Activated naive CD4-positive, alpha-beta T cell treated with anti-CD3 and anti-CD28 coated beads, Interleukin-2, amount 10 ng/mL, durations not matched to agents 7 days and 5 days (primary cell): Measurements from ENCODE around the gene MRAP2.
"Not testable (repeated sequence)": the region's sequence is repeated elsewhere in the genome, so short reads cannot be mapped to it uniquely, and the experiment has no call there.

Source experiments
- CTCF ChIA-PET: fragments of 350-600 bp; sonication (Branson Sonifier 250); formaldehyde crosslinking; loops from one replicate; lab custom pipeline; 2021; ENCODE audit warnings: antibody characterized with exemption; lab: Charles Lee
- DNase-seq: peaks from one replicate; pipeline ENCODE4 v3.0.0-alpha.2; 2020
- H3K27ac Mint-ChIP-seq: one replicate; pipeline ENCODE4 v1.8.0; 2021; ENCODE audit warnings: mild to moderate bottlenecking, moderate library complexity, mixed read lengths
- H3K27me3 Mint-ChIP-seq: one replicate; pipeline ENCODE4 v1.8.0; 2021; ENCODE audit warnings: mild to moderate bottlenecking, mixed read lengths
- H3K36me3 Mint-ChIP-seq: one replicate; pipeline ENCODE4 v1.8.0; 2021; ENCODE audit warnings: mixed read lengths
- H3K4me1 Mint-ChIP-seq: one replicate; pipeline ENCODE4 v1.8.0; 2021; ENCODE audit warnings: mixed read lengths
- H3K4me3 Mint-ChIP-seq: one replicate; pipeline ENCODE4 v1.8.0; 2021; ENCODE audit warnings: mild to moderate bottlenecking, moderate library complexity, mixed read lengths
- H3K9me3 Mint-ChIP-seq: one replicate; pipeline ENCODE4 v1.8.0; 2021; ENCODE audit warnings: mixed read lengths

The MRAP2 gene

DNA sequence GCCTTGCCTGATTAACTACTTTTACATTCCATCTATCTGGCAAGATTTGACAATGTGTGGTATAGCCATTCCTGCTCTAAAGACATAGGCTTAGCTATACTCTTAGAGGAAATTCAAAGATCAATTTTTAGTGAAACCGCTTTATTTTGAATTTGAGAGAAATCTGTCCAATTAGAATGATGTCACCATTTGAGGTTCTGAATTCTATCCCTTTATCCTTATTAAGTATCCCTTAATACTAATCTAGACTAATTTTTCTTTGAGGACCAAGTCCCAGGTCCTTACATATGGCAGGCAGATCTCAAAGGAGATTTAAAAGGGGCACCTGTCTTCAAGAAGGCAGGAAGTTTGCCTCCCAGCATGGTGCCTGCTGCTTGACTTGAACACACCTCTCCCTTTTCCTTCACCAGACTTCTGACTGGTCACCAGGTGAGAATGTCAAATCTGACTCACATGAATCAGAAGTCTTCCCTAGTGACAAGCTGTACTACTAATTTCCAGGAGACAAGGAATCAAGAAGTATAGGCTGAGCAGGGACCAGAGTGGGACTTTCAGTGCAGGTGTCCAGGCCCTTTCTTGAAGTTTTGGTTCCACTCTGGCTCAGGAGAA lies 15.0 kb upstream of the MRAP2 start:
- no peak for DNase-seq
- H3K9me3 Mint-ChIP-seq = no peaks in the 10 kb centered on the region
- no peak overlapping the region for H3K27ac Mint-ChIP-seq
- no peaks in the 10 kb centered on the region for H3K36me3 Mint-ChIP-seq
- H3K27me3 Mint-ChIP-seq = no peaks in the 10 kb centered on the region
- CTCF ChIA-PET = no interaction called here
- H3K4me1 Mint-ChIP-seq = no peaks in the 10 kb centered on the region
- H3K4me3 Mint-ChIP-seq = no peak overlapping the region

DNA sequence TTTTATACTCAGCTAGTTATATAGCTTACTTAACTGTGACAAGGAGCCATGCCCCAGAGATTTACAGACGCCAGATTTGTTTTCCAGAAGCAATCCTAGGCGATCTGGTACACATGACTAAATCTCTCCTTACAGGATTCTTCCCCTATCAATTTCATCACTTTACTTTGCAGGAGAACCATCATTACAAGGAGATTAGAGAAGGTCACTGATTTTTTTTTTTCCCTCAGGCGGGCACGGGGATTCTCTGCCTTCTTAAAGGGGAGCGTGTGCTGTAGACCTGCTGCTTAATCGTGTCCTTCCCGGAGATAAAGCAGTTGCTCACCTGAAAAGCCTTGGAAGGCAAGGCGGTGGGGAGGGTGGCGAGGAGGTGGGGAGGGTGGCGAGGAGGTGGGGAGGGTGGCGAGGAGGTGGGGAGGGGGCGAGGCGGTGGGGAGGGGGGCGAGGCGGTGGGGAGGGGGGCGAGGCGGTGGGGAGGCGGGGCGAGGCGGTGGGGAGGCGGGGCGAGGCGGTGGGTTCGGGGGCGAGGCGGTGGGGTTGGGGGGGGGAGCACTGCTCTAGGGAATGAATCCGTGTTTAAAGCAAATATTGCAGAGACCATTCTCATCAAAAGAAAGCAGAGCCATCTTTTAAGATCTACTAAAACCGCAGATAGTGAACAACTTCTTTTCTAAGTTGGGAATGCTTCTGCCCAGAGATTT lies 14.3 kb upstream of the MRAP2 start:
- H3K36me3 Mint-ChIP-seq = no peaks in the 10 kb centered on the region
- H3K27me3 Mint-ChIP-seq = no peaks in the 10 kb centered on the region
- DNase-seq = no peak
- H3K4me3 Mint-ChIP-seq = no peak overlapping the region
- H3K27ac Mint-ChIP-seq = no peak overlapping the region
- H3K9me3 Mint-ChIP-seq = no peaks in the 10 kb centered on the region
- CTCF ChIA-PET = no interaction called here
- H3K4me1 Mint-ChIP-seq = no peaks in the 10 kb centered on the region

DNA sequence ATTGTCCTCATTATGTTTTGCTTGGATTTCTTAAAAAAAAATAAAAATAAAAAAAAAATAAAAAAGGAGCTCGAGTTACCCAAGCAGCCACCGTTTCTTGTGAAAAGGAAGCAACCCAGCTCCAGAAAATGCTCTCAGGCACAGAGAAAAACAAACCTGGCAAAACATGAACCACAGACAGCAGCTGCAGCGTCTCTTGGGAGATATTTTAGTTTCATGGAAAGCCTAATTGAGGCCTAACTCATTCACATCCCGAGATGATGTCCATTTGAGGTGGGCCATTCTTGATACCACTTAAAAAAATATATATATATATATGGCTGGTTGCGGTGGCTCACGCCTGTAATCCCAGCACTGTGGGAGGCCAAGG lies 13.7 kb upstream of the MRAP2 start:
- no peak overlapping the region for H3K4me3 Mint-ChIP-seq
- H3K9me3 Mint-ChIP-seq = no peaks in the 10 kb centered on the region
- no peak overlapping the region for H3K27ac Mint-ChIP-seq
- CTCF ChIA-PET = no interaction called here
- no peaks in the 10 kb centered on the region for H3K27me3 Mint-ChIP-seq
- no peaks in the 10 kb centered on the region for H3K36me3 Mint-ChIP-seq
- no peak for DNase-seq
- H3K4me1 Mint-ChIP-seq = no peaks in the 10 kb centered on the region

DNA sequence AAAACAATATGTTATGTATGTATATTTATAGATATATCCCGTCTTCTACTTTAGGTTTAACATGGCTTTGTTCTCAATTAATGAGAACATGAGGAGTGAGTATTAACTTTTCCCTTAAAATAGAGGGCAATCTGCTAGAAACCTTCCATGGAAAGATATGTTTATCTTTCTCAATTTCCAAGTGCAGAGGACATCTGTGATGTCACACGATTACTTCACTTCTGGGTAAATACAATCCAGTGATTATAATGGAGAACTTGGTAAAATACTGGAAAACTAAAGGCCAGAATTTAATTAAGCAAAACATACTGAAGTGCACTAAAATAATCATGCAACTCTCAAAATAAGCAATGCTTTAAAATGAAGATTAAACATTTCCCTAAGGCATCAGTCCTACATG lies 11.9 kb upstream of the MRAP2 start:
- H3K4me3 Mint-ChIP-seq = no peak overlapping the region
- no peaks in the 10 kb centered on the region for H3K4me1 Mint-ChIP-seq
- no peak overlapping the region for H3K27ac Mint-ChIP-seq
- H3K9me3 Mint-ChIP-seq = no peaks in the 10 kb centered on the region
- CTCF ChIA-PET = no interaction called here
- H3K36me3 Mint-ChIP-seq = no peaks in the 10 kb centered on the region
- no peak for DNase-seq
- no peaks in the 10 kb centered on the region for H3K27me3 Mint-ChIP-seq

DNA sequence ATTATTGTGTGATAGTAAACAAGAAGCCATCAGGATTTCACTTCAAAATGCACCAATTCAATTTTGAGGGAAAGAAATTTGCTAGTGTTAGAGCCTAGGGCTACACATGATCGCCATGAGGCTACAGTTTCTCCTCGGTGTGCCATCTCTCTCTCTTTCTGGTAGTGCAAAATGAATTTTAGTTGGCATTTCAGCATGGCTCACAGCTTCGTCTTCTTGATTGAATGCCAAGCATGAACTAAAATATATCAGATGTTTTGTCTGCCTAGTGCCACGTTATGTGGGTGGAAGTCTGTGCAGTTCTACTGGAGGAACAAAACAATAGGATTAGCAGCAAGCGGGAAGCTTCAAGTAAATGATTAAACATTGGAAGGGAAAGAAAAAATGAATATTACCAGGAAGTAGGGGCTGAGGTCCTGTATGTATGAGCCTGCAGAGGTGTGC lies 6.8 kb upstream of the MRAP2 start:
- CTCF ChIA-PET = no interaction called here
- H3K9me3 Mint-ChIP-seq = no peaks in the 10 kb centered on the region
- H3K4me3 Mint-ChIP-seq = no peak overlapping the region
- H3K36me3 Mint-ChIP-seq = no peaks in the 10 kb centered on the region
- H3K4me1 Mint-ChIP-seq = no peaks in the 10 kb centered on the region
- no peak overlapping the region for H3K27ac Mint-ChIP-seq
- peaks cover 7% of the 10 kb centered on the region for H3K27me3 Mint-ChIP-seq
- no peak for DNase-seq

DNA sequence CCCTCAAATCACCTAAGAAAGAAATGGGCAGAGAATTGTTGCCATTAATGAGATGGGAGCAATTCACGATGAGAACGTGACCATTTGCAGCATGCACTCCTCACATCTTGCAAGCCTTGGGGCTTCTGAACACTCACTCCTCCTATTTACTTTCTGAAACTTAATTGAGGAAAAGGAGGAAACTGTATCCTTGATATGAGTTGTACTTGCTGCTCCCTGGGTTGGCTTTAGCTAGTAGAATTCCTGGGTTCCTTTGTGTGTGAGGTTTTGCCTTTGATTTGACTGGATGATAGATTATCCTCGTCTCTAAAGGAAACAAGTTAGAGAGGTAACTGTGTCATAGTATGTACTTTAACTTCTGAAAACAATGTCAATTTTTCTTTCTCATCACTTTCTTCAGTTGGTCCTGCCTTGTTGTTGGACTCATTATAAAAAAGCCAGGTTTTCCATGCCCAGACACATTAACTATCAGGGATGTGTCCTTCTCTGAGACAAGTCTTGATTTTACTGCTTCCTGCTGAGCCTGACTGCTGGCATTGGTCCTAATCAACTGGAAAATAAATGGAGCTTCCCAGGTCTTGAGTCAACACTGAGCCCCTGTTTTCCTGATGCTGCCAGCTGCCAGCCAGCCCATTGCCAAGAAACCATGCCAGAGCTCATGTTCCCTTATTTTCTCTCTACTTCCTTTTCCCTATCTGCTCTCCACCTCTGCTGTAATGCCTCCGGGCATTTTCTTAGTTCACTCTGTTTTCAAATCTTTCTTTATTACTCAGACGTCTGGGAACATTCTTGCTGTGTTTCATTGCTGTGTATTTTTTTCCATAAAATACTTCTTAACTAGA lies 6.0 kb upstream of the MRAP2 start:
- Mint-ChIP-seq H3K36me3 (no peaks in the 10 kb centered on the region), H3K4me1 (no peaks in the 10 kb centered on the region), H3K27ac (no peak overlapping the region), H3K27me3 (peaks cover 15% of the 10 kb centered on the region), H3K9me3 (no peaks in the 10 kb centered on the region), H3K4me3 (no peak overlapping the region)
- CTCF ChIA-PET = no interaction called here
- DNase-seq = no peak

DNA sequence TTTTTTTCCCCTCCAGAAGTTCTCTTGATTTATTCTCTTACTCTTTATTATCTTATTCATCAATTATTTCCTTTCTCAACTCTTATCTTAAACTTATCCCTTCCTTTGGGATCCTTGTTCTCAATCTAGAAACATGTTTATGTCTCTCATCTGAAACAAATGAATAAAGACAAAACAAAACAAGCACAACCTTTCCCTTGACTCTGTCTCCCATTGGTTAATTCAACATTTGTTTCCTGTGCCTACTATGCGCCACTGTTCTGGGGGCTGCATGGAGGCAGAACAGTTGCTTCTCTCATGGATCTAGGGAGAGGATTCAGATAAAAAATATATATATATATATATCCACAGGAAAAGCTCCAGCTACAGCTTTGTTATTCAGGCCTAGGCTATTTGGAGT lies 5.2 kb upstream of the MRAP2 start:
- H3K9me3 Mint-ChIP-seq = no peaks in the 10 kb centered on the region
- no peaks in the 10 kb centered on the region for H3K4me1 Mint-ChIP-seq
- H3K27ac Mint-ChIP-seq = no peak overlapping the region
- peaks cover 23% of the 10 kb centered on the region for H3K27me3 Mint-ChIP-seq
- CTCF ChIA-PET = no interaction called here
- no peak for DNase-seq
- H3K4me3 Mint-ChIP-seq = no peak overlapping the region
- no peaks in the 10 kb centered on the region for H3K36me3 Mint-ChIP-seq

DNA sequence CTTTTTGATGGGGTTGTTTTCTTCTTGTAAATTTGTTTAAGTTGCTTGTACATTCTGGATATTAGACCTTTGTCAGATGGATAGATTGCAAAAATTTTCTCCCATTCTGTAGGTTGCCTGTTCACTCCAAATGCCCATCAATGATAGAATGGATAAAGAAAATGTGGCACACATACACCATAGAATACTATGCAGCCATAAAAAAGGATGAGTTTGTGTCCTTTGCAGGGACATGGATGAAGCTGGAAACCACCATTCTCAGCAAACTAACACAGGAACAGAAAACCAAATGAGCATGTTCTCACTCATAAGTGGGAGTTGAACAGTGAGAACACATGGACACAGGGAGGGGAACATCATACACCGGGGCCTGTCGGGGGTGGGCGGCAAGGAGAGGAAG lies 1.6 kb upstream of the MRAP2 start:
- H3K36me3 Mint-ChIP-seq, DNase-seq, CTCF ChIA-PET, H3K4me3 Mint-ChIP-seq, H3K27ac Mint-ChIP-seq, H3K4me1 Mint-ChIP-seq, H3K9me3 Mint-ChIP-seq: not testable (repeated sequence)
- H3K27me3 Mint-ChIP-seq = peaks cover 51% of the 10 kb centered on the region

DNA sequence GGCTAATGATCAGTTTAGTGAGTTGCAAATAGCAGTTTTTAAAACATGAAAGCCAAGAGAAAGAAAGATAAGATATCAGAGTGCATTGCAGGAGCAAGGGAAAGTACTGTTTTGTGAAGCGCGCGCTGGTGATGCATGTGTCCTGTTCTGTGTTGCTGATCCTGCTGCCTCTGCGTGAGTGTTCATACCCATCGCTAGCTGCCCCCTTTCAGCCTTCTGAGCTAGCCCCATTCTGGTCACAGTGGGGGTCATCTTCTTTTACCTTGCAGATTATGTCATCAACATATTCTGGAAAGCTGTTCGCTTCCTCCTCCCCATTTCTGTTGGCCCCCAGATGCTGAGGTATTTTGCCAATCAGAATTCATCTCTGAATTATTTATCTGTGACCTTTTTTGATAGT lies 1.9 kb downstream of the MRAP2 start:
- Mint-ChIP-seq H3K4me3 (no peak overlapping the region), H3K4me1 (no peaks in the 10 kb centered on the region), H3K36me3 (no peaks in the 10 kb centered on the region)

DNA sequence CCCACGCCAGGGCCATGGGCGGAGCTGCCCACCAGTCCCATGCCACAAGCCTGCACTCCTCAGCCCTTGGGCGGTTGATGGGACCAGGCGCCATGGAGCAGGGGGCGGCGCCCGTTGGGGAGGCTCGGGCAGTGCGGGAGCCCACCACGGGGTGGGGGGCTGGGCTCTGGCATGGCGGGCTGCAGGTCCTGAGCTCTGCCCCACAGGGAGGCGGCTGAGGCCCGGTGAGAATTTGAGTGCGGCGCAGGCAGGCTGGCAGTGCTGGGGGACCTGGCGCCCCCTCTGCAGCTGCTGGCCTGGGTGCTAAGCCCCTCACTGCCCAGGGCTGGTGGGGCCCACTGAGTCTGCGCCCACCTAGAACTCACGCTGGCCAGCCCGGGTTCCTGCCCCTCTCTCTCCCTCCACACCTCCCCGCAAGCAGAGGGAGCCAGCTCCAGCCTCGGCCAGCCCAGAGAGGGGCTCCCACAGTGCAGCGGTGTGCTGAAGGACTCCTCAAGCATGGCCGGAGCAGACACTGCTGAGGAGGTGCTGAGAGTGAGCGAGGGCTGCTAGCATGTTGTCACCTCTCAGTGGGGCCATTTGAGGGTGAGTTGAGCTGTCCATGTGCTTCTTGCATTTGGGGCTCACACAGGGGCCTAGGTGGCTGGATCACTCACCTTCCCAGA lies 4.0 kb downstream of the MRAP2 start:
- Mint-ChIP-seq H3K4me1 (no peaks in the 10 kb centered on the region), H3K36me3 (no peaks in the 10 kb centered on the region), H3K27me3 (peaks cover 36% of the 10 kb centered on the region), H3K4me3 (no peak overlapping the region), H3K27ac (no peak overlapping the region), H3K9me3 (no peaks in the 10 kb centered on the region)
- DNase-seq = no peak
- CTCF ChIA-PET = no interaction called here

More for the DNA sequence above, 1.9 kb downstream of the MRAP2 start:
- no peak for DNase-seq
- Mint-ChIP-seq H3K27me3 (peaks cover 51% of the 10 kb centered on the region), H3K9me3 (no peaks in the 10 kb centered on the region), H3K27ac (no peak overlapping the region)
- CTCF ChIA-PET = interaction anchor here (0.6 kb wide), 1 partner anchor 25 kb away, joined by 3 read pairs; no protein-coding TSS in a partner anchor

DNA sequence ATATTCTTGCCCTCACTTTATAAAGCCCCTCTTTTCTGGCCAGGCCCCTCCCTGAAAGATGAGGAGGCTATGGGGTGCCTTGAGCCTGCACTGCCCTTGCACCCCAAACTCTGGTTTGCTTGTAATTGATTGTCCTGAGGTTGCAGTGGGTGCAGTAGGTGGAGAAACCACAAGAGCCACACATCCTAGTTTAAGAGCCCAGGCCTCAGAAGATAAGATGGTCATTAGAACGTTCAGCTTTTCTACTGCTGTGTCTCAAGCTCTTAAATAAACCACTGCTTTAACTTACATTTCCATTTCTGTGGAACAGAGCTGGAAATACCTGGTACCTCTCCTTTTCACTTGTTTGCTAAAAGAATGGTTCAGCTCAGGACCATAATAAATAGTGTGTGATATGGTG lies 9.0 kb downstream of the MRAP2 start:
- DNase-seq = no peak
- Mint-ChIP-seq H3K36me3 (no peaks in the 10 kb centered on the region), H3K4me3 (no peak overlapping the region), H3K27me3 (no peaks in the 10 kb centered on the region), H3K9me3 (no peaks in the 10 kb centered on the region), H3K27ac (no peak overlapping the region), H3K4me1 (no peaks in the 10 kb centered on the region)
- CTCF ChIA-PET = no interaction called here

DNA sequence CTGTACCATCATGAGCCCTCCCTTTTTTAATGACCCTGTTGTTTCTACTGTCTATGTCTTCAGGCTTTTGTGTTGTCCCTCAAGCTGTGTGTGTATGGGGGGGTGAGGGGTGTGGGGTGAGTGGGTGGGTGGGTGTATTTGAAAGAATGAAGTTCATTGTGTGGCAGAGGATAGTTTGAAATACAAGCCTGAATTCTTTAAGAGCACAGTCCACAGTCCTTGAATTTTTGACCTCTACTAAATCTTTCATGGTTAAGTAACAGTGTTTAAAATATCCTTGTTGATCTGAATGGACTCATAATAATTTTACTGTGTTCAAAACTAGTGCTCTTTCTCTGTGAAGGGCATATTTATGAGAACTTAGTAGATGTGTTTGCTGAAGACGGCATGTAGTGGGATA lies 10.0 kb downstream of the MRAP2 start:
- Mint-ChIP-seq H3K36me3 (no peaks in the 10 kb centered on the region), H3K27ac (no peak overlapping the region), H3K4me1 (no peaks in the 10 kb centered on the region), H3K9me3 (no peaks in the 10 kb centered on the region), H3K27me3 (no peaks in the 10 kb centered on the region), H3K4me3 (no peak overlapping the region)
- CTCF ChIA-PET = no interaction called here
- no peak for DNase-seq

DNA sequence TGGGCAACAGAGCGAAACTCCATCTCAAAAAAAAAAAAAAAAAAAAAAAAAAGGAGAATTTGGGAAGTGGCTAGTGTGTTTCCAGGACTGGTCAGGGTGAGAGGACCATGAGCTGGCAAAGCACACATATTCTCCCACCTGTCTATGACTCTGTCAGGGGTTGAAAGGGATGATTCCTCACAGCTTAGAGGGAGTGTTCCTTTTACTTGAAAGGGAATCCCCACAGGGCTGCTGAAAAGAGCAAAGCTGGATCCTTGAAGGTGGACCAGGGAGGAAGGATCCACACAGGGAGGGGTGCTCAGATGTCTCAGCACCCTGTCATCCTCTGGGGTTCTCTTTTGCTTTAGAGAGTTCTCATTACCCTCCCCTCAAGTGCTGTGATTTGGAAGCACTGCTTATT lies 13.2 kb downstream of the MRAP2 start:
- Mint-ChIP-seq H3K9me3 (no peaks in the 10 kb centered on the region), H3K27ac (no peak overlapping the region), H3K4me3 (no peak overlapping the region), H3K36me3 (no peaks in the 10 kb centered on the region), H3K4me1 (no peaks in the 10 kb centered on the region), H3K27me3 (peaks cover 4% of the 10 kb centered on the region)
- CTCF ChIA-PET = no interaction called here
- no peak for DNase-seq

DNA sequence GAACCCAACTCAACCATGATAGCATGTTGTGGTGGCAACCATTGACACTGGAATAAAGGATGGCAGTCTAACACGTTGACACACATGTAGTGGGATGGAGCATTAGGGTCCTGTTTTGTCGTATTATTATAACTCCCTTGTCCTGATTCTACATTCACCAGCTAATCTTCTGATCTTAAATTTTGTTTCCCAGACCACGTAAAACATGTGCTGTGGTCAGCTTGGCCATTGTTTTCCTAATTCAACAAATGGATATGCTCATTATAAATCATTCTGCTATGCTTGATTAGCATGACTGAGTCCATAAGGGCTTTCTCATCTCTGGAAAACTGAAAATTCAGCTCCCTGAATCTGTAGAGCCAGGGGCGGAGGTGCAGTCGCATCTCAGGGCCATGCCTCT lies 15.0 kb downstream of the MRAP2 start:
- Mint-ChIP-seq H3K4me1 (no peaks in the 10 kb centered on the region), H3K36me3 (no peaks in the 10 kb centered on the region), H3K27ac (no peak overlapping the region), H3K9me3 (no peaks in the 10 kb centered on the region), H3K27me3 (peaks cover 4% of the 10 kb centered on the region), H3K4me3 (no peak overlapping the region)
- DNase-seq = no peak
- CTCF ChIA-PET = no interaction called here
